Parathyroid adenoma (tissue), 2 donors: ENCODE data around the gene ZNF562.

Experiments used
- H2AFZ ChIP-seq: fragments of 300-600 bp; sonication (generic); one replicate; pipeline ENCODE4 v1.7.0; 2017; ENCODE audit warnings: antibody characterized with exemption, mild to moderate bottlenecking
- H3K27ac ChIP-seq: fragments of 300-600 bp; sonication (generic); one replicate; pipeline ENCODE4 v1.7.0; 2017
- H3K27me3 ChIP-seq: fragments of 300-600 bp; sonication (generic); one replicate; pipeline ENCODE4 v1.7.0; 2017; ENCODE audit warnings: low read length; ENCODE audit not compliant: control insufficient read depth, insufficient read depth
- H3K36me3 ChIP-seq: fragments of 300-600 bp; sonication (generic); one replicate; pipeline ENCODE4 v1.7.0; 2017; ENCODE audit warnings: low read length; ENCODE audit not compliant: control insufficient read depth, insufficient read depth
- H3K4me1 ChIP-seq: fragments of 300-600 bp; sonication (generic); one replicate; pipeline ENCODE4 v1.7.0; 2017; ENCODE audit warnings: control low read depth
- H3K4me2 ChIP-seq: fragments of 300-600 bp; sonication (generic); one replicate; pipeline ENCODE4 v1.7.0; 2017; ENCODE audit warnings: low read length
- H3K4me3 ChIP-seq: fragments of 300-600 bp; sonication (generic); one replicate; pipeline ENCODE4 v1.7.0; 2017; ENCODE audit warnings: low read depth, low read length
- H3K79me2 ChIP-seq: fragments of 300-600 bp; sonication (generic); one replicate; pipeline ENCODE4 v1.7.0; 2017; ENCODE audit warnings: control low read depth
- H3K9ac ChIP-seq: fragments of 300-600 bp; sonication (generic); one replicate; pipeline ENCODE4 v1.7.0; 2017; ENCODE audit warnings: mild to moderate bottlenecking
- H3K9me3 ChIP-seq: fragments of 300-600 bp; sonication (generic); one replicate; pipeline ENCODE4 v1.7.0; 2017; ENCODE audit warnings: low read length; ENCODE audit not compliant: control insufficient read depth
- TF ChIP-seq, protein P1 (sequence below): fragments of 300-600 bp; sonication (generic); IDR thresholded peaks from one replicate; pipeline ENCODE4 v1.7.0; 2017; ENCODE audit warnings: antibody characterized with exemption, mild to moderate bottlenecking
- donor health status: primary hyperparathyroidism.

Gene ZNF562

DNA sequence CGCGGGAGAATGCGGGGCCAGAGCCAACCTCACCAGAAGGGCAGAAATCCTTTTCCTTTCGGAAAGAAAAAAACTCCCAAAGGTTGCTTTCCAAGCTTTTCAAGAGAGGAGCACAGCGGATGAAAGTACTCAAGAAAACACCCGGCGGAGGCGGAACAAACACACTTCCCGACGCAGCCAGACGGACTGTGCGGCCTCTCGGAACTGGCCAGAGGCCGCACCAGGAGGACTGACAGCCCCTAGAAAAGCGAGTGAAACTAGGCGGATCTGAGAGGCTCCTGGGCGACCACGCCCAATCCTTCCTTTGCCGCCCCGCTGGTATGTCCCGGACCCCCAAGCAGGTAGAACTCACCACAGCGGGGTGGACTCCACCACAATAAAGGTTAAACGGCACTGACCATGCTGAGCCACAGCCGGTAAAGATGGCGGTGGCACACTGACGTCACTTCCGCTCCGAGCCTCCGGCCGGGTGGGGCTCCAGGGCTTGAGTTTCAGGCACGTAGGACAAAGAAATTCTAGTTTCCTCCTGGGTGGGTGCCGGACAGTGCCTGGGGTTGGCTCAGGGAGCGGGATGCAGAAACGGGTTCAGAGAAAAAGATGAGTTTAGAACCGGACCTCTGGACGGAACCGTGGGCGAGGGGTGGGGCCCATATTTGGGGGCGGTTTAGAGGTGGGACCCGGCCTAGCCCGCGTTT lies at the start of gene ZNF562:
Gene ZNF562 (minus strand): TSS at position 438 of the 695 bp plus-strand sequence. CDS start 14,356 bp downstream, outside the sequence.
- peaks cover 20% of the 10 kb centered on the region for H3K79me2 ChIP-seq
- no peaks in the 10 kb centered on the region for H3K27me3 ChIP-seq
- peak within 1 kb of the TSS; percentile 95 for H3K4me3 ChIP-seq
- H3K9ac ChIP-seq, result peak within 1 kb of the TSS; percentile 63
- peak within 1 kb of the TSS; percentile 86 for H2AFZ ChIP-seq
- no peaks in the 10 kb centered on the region for H3K9me3 ChIP-seq
- H3K4me2 ChIP-seq, result peak within 1 kb of the TSS; percentile 91
- H3K4me1 ChIP-seq, result no peaks in the 10 kb centered on the region
- H3K27ac ChIP-seq, result peak within 1 kb of the TSS; percentile 89
- no peaks in the 10 kb centered on the region for H3K36me3 ChIP-seq
- TF ChIP-seq, protein P1, sequence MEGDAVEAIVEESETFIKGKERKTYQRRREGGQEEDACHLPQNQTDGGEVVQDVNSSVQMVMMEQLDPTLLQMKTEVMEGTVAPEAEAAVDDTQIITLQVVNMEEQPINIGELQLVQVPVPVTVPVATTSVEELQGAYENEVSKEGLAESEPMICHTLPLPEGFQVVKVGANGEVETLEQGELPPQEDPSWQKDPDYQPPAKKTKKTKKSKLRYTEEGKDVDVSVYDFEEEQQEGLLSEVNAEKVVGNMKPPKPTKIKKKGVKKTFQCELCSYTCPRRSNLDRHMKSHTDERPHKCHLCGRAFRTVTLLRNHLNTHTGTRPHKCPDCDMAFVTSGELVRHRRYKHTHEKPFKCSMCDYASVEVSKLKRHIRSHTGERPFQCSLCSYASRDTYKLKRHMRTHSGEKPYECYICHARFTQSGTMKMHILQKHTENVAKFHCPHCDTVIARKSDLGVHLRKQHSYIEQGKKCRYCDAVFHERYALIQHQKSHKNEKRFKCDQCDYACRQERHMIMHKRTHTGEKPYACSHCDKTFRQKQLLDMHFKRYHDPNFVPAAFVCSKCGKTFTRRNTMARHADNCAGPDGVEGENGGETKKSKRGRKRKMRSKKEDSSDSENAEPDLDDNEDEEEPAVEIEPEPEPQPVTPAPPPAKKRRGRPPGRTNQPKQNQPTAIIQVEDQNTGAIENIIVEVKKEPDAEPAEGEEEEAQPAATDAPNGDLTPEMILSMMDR, result no peak

DNA sequence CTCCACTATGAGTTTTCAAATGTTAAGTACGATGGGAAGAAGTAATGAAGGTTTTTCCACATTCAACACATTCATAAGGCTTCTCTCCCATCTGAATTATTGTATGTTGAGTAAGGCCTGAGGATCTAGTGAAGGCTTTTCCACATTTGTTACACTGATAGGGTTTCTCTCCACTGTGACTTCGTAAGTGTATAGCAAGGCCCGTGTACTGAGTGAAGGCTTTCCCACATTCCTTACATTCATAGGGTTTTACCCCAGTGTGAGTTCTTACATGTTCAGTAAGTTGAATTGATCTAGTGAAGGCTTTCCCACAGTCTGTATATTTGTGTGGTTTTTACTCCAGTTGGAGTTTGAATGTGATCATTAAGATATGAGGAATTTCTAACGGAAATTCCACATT lies 49.3 kb upstream of the ZNF562 start:
- no peaks in the 10 kb centered on the region for H3K36me3 ChIP-seq
- H3K27me3 ChIP-seq, result no peaks in the 10 kb centered on the region
- H3K4me2 ChIP-seq, result no peak overlapping the region
- H3K27ac ChIP-seq, result no peak overlapping the region
- TF ChIP-seq, protein P1, result no peak
- H3K4me3 ChIP-seq, result no peak overlapping the region
- no peaks in the 10 kb centered on the region for H3K79me2 ChIP-seq
- H3K9ac ChIP-seq, result no peak overlapping the region
- H3K4me1 ChIP-seq, result no peaks in the 10 kb centered on the region
- no peaks in the 10 kb centered on the region for H3K9me3 ChIP-seq
- no peak overlapping the region for H2AFZ ChIP-seq

DNA sequence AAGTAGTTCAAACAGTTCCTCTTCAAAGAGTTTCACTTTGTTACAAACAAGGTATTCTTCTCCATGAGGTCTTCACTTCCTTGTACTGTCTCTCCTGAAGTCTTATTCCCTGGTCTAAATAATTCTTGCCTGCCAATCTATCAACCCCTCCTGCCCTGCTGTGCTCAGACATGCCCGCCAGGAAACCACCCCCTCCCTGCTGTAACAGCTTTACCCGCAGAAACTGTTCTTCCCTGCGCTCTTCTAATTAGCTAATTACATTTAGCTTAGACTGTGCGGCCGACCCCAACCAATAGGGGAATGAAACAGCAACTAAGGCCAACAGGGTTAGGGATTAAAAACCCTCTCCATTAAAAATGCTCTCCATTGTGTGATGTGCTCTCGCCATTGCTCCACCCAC lies 47.0 kb upstream of the ZNF562 start:
- H3K9me3 ChIP-seq, result no peaks in the 10 kb centered on the region
- H3K4me1 ChIP-seq, result no peaks in the 10 kb centered on the region
- no peak overlapping the region for H3K4me3 ChIP-seq
- H3K27me3 ChIP-seq, result no peaks in the 10 kb centered on the region
- no peak overlapping the region for H3K4me2 ChIP-seq
- no peak overlapping the region for H2AFZ ChIP-seq
- no peak overlapping the region for H3K27ac ChIP-seq
- H3K79me2 ChIP-seq, result no peaks in the 10 kb centered on the region
- no peaks in the 10 kb centered on the region for H3K36me3 ChIP-seq
- TF ChIP-seq, protein P1, result no peak
- no peak overlapping the region for H3K9ac ChIP-seq

DNA sequence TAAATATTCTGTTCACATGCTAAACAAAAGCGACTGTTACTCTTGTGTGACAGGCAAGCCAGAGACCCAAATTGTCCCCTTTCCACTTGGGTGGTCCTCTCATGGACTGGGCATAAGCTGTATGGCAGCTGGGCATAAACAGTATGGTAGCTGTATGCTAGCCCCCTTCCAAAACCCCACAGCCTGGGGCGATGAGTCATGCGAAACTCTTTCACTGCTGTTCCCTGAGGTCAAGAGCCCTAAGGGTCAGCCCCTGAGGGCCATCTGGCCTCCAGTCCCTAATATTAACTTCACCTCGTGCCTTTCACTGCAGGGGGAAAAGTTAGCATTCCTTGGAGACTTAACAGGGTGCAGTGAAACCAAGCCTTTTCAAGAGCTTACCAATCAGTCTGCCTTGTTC lies 45.6 kb upstream of the ZNF562 start:
- Histone ChIP-seq H3K79me2 (no peaks in the 10 kb centered on the region), H3K9me3 (no peaks in the 10 kb centered on the region), H3K27ac (no peak overlapping the region), H3K4me1 (no peaks in the 10 kb centered on the region), H3K9ac (no peak overlapping the region), H3K36me3 (no peaks in the 10 kb centered on the region), H3K27me3 (no peaks in the 10 kb centered on the region), H2AFZ (no peak overlapping the region), H3K4me3 (no peak overlapping the region), H3K4me2 (no peak overlapping the region)
- TF ChIP-seq, protein P1, result no peak

DNA sequence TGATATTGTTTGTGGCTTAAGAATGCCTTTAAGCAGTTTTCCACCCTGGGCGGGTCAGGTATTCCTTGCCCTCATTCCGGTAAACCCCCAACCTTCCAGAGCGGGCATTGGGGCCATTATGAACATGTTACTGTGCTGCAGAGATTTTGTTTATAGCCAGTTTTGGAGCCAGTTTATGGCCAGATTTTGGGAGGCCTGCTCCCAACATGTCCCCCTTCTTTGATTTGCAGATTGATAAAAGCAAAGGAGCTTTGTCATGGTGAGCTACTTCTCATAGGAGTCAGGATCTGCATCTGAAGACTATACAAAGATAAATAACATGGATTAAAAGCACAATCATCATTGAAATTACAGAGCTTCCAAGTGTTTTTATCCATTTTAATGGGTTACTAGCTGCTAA lies 36.9 kb upstream of the ZNF562 start:
- TF ChIP-seq, protein P1, result no peak
- H3K4me3 ChIP-seq, result no peak overlapping the region
- no peak overlapping the region for H3K4me2 ChIP-seq
- no peaks in the 10 kb centered on the region for H3K27me3 ChIP-seq
- no peaks in the 10 kb centered on the region for H3K36me3 ChIP-seq
- no peak overlapping the region for H3K27ac ChIP-seq
- no peaks in the 10 kb centered on the region for H3K9me3 ChIP-seq
- H3K4me1 ChIP-seq, result no peaks in the 10 kb centered on the region
- H3K79me2 ChIP-seq, result no peaks in the 10 kb centered on the region
- H3K9ac ChIP-seq, result no peak overlapping the region
- H2AFZ ChIP-seq, result no peak overlapping the region
